NCI-H526 (cell line): ENCODE results near the gene TRHDE.
"Not testable (repeated sequence)": the region's sequence is repeated elsewhere in the genome, so short reads cannot be mapped to it uniquely, and the experiment has no call there.

Experiments
- DNase-seq, 2 experiments: peaks; one replicate each; lab custom pipeline; 2025; lab: John Stamatoyannopoulos, UW

The TRHDE gene

DNA sequence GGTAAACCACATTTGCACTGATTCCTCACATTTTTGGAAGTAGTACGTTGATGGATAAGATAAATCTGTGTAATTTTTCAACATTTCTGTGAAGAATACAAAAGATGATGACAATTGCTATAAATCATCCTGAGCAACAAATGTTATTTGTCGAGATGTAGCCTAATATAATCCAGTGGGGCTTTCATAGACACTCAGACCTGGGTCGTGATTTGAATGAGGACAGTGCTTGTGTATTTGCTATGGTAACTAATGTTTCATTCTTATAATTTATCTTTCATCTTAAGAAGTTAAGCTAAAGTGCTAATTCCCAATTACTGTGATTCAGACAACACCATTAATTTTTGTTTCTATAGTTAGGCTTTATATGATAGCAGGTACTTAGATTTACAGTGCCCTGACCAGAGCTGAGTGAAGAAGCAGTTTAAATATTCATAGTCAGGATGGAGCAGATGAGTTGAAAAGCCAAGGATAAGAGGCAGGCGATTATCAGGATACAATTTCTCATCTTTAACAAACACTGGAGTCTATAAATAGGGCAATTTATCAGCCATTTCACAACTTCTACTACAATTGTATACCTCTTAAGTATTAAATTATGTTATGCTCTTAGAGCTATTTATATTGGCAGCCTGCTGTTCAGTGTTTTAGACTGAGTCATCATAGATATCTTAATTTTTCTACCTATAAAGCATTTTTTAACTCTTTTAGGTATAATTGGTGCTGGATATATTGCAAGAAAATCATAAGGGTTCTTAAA is 359.9 kb downstream of the TRHDE start:
- no peak for DNase-seq

DNA sequence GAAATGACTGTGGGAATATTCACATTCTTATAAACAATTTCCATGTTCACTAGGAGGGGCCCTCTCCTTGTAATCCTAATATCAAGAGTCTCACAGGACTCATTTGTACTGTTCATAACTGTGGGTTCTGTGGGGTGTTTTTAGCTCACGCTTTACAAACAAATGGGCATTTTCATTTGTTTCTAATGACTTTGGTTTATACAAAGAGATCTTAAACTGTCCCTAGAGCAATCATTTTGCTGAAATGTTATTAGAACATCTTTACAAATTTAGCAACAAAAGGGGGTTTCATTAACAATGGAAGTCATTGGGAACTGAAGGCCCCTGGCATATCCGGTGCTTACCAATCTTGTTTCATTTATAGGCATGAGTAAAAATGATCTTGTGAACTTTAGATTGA is 370.5 kb downstream of the TRHDE start:
- no peak for DNase-seq

DNA sequence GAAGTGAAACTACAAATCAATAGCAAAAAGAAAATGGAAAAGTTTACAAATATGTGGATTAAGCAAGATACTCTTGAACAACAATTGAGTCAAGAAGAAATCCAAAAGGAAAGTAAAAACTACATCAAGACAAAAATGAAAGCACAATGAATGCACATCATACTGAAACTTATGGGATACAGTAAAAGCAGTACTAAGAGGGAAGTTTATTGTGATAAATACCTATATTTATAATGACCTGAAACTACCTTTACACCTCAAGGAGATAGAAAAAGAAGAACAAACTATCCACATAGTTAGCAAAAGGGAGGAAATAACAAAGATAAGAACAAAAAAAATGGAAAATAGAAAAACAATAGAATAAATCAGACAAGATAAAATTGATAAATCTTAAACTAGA is 375.0 kb downstream of the TRHDE start:
- DNase-seq: no peak

DNA sequence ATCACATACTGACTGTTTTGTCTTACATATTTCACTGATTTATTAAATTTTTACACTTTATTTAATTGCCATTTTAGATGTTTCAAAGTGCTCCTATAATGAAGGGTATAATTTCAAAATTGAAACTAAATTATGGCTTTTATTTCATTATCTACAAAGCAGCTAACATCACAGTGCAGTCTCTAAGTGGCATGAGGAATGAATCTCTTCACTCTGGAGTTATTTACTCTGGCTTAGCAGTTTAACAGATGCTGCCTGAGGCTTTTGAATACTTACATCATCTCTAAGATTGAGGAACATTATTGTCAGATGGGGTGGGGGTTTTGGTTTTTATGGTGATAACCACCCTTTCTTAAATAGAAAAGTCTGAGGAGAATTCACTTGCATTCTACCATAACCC is 386.4 kb downstream of the TRHDE start:
- no peak for DNase-seq

DNA sequence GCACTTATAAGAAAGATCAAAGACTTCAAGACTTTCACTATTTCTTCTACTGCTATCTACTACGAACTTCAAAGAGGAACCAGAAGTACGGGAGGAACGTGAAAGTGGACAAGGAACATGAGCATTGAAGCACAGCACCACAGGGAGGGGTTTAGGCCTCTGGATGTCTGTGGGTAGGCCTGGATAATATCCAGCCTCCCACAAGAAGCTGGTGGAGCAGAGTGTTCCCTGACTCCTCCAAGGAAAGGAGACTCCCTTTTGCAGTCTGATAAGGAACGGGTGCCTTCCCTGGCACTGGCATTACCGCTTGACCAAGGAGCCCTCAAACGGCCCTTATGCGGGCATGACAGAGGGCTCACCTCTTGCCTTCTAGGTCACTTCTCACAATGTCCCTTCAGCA is 388.0 kb downstream of the TRHDE start:
- not testable (repeated sequence) for DNase-seq

DNA sequence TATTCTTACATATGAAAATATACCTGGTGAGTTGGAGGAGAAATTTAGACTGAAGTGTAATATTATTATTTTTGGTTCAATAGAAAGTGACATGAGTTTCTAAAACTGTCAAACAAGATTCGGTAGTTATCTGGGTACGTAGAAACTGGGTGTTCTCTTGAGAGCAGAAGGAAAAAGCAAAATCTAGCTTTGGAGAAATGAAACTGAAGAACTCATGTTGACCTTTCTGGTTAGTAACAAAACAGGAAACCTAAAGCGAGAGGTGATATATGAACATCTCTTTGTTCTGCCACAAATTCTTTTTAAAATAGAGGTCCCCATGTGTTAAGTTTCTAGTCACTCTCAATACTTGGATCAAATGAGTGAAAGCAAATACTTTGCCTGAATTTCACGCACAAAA is 401.7 kb downstream of the TRHDE start:
- no peak for DNase-seq

DNA sequence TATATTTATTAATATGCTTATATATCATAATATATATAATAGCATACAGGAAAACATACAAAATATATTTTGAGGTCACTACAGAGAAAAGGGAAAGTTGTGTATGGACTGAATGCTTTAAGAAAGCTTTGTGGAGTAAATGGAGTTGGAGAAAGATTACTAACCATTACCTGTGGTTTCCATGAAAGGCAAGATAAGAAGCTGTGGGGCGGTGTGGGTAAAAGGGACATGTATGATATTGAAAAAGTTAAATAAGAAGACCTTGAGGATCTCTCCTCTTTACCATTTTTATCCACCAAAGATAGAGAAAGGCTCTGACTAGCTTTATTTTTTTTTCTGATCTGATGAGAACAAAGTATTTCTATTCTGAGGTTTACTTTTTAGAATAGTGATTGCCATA is 404.4 kb downstream of the TRHDE start:
- DNase-seq: no peak

DNA sequence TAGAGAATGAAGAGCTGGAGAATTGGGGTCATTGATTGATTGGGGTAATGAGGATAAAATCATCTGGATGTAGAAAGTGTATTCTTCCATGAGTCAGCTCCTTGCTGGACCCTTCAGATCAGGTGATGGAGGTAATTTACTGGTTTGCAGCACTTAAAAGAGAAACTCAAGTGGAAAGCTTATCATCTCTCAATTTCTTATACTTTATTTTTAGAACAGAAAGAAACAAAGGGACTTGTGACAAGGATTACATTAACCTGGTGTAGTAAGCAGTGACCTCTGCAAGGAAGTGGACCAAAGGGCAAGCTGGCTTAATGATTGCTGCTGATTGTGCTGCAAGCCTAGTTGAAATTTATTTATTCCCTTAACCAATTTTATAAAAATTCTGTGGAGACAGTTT is 405.0 kb downstream of the TRHDE start:
- DNase-seq: no peak

DNA sequence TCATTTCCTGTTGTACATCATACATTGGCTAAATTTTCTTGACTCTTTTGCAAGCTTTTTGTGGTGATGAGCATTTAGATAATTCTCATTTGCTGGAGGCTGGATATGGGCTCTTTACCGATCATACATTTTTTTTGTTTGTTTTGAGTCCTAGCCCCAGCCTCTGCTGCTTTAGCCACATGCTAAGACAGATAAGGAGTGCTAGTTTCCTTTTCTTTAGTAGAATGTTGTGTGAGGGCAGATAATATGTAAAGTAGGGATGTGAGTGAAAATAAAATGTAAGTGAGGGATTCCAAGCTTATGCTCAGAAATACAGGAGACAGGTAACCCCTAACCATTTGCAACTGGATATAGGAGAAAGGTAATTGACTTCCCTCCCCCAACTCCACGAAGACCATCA is 405.7 kb downstream of the TRHDE start:
- no peak for DNase-seq

DNA sequence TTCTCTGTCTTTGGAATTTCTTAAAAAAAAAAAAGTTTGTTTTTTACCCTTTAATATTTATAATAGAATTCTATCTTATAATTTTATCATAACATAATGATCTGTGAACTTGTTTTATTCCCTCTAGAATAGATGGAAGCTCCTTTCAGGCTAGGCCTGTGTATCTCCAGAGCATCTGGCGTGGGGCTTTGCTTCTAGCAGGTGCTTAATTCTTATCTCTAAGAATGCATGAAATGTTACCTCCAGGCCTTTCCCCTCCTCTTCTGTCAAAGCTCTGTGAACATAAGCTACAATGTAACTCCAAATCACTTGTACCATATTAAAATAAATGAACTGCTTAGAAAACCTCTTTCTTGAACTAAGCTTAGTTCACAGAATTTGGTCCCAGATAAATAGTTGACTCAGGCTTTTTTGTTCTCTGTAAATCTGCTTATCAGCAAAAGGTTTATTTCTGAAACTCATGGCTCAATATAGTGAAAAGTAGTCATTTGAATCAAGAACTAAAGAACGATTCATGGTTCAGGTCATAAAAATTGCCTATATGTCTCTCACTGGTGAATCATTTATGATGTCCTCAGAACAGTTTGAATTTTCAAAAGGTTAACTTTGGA is 407.1 kb downstream of the TRHDE start:
- no peak for DNase-seq

DNA sequence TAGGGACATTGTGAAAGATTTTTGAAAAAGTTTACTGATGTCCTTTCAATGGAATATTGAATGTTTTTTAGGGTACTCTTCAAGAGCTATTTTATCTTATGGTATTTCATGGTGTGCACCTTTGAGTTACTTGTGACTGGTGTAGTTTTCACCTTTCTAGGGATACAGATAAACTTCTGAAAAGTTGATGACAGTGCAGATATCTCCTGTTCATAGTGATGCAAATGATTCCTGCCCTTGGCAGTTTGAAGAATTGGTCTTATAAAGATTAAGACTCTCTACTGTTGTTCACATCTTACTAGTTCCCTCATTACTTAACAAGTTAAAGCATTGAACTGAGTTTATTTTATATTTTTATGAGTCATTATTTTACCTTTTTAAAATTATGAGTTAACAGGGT is 408.9 kb downstream of the TRHDE start:
- DNase-seq: no peak

DNA sequence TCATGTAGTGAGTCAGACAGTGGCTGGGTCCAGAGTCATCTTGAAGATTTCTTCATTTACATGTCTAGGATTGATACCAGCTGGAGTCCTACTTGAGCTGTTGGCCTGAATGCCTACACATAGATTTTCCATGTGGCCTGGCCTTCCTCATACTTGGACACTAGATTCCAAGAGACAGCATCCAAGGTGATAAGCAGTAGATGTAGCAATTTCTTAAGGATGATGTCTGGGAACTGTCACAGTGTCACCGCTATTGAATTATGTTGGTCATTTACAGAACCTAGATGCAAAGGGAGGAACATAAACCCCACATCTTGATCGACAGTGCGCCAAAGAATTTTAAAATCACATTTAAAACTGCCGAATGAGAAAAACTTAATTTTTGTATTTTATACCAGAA is 412.3 kb downstream of the TRHDE start:
- DNase-seq: no peak

DNA sequence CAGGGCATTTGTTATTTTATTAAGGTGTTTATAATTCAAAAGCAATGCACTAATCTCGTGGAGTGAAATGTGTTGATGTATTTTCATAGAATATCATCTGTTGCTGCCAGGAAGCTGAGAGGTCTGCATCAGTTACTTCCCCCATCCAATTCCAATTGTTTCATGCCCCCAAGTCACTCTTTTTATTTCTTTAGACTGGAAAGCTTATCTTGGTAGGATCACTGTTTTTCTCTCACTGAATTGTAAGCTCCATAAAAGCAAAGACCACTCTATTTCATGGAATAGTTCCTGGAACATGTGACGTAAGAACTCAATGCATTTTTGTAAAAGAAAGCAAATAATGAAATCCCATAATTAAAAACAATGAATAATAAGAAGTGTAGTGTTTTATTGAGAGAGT is 420.2 kb downstream of the TRHDE start:
- DNase-seq: no peak

DNA sequence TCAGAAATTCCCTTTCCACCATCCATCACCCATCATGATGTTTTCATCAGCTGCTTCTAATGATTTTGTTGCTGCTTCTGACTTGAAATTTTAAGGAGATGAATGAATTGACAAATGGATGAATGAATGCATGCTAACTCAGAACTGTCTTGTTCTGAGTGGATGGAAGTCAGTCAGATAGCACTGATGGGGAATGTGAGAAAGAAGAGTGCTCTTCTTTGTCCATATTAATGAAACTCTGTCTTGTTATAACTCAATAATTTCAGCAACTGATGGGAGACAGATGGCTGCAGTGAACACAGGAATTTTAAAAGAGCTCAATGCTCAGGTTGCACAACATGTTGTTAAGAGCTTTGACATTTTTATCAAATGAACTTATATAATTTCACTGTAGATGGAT is 422.0 kb downstream of the TRHDE start:
- no peak for DNase-seq

DNA sequence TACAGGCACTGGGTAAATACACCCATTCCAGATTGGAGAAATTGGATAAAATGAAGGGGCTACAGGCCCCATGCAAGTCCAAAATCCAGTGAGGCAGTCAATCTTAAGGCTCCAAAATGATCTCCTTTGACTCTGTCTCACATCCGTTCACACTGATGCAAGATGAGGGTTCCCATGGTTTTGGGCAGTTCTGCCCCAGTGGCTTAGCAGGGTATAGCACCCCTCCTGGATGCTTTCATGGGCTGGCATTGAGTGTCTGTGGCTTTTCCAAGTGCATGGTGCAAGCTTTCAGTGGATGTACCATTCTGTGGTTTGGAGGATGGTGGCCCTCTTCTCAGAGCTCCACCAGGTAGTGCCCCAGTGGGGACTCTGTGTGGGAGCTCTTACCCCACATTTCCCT is 427.2 kb downstream of the TRHDE start:
- no peak for DNase-seq

DNA sequence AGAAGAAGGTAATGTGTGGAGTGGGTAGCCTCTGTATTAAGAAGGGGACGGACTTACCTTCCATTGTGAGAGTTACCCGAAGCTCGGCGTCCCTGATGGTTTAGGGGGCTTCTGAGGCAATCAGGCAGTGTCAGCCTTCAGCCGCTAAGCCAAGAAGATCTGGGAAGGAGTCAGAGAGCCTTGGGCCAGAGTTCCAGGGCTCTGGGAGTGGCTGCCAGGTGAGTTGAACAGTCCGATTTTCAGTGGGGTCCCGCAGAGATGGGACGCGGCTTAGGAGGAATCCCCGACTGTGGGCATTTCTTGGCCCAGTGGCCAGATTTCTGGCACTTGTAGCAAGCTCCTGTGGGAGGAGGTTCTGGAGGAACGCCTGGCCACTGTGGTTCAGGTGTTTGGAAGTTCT is 439.9 kb downstream of the TRHDE start:
- not testable (repeated sequence) for DNase-seq

DNA sequence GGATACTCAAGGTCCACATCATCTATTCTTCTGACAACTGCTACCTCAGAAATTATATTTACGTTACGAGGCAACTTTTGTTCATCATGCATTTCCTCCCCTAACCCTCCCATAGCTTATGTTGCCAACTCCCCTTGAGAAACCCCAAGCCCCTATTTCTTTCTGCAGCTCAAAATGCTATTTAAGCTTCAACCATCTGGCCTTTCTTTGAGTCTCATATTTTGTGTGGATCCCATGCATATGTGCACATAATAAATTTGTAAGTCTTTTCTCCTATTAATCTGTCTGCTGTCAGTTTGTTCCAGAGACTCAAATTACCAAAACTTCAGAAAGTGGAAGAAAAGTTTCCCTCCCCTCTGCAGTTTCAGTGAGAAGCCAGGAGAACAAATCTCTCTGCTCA is 444.1 kb downstream of the TRHDE start:
- DNase-seq: no peak

DNA sequence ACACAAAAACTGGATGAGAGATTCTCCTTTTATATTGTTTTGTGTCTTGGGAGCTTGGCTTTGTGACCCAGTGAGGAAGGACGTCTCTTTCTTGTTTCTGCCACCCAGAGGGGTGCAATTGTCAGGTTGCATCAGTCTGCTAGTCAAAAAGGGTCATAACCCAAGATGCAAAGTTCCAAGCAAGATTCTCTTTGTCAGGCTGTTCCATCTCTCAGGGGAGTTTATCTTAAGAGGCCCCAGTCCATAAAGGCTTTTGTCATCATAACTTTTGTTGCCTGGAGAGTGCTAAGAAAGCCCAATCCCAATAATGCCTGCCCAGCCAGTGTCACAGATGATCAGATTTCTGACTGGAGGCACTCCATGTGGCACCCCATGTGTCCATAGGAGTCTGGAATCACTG is 444.9 kb downstream of the TRHDE start:
- DNase-seq: no peak
